SK-N-SH treated with all-trans-retinoic acid at 6 μM for 48 hours (cell line): ENCODE measurements around the gene C5orf22.

Source experiments
- CREB5 ChIP-seq: fragments of 250-450 bp; sonication (Bioruptor Pico); IDR thresholded peaks from 2 replicates; pipeline ENCODE4 v1.5.1; 2020; ENCODE audit warnings: low read depth, mild to moderate bottlenecking, moderate library complexity
- ISL1 ChIP-seq: fragments of 250-450 bp; sonication (Bioruptor Pico); IDR thresholded peaks from 2 replicates; pipeline ENCODE4 v2.1.2; 2022; ENCODE audit warnings: mild to moderate bottlenecking, moderate library complexity
- PATZ1 ChIP-seq: fragments of 250-450 bp; sonication (Bioruptor Pico); IDR thresholded peaks from 2 replicates; pipeline ENCODE4 v1.8.0; 2020; ENCODE audit warnings: mild to moderate bottlenecking, moderate library complexity, borderline replicate concordance
- RARB ChIP-seq: fragments of 250-450 bp; sonication (Bioruptor Pico); IDR thresholded peaks from 2 replicates; pipeline ENCODE4 v1.8.0; 2021; ENCODE audit warnings: mild to moderate bottlenecking, moderate library complexity
- SNAI2 ChIP-seq: fragments of 250-450 bp; sonication (Bioruptor Pico); IDR thresholded peaks from 2 replicates; pipeline ENCODE4 v1.5.0; 2020; ENCODE audit warnings: mild to moderate bottlenecking, moderate library complexity
- TOX ChIP-seq: fragments of 250-450 bp; sonication (Bioruptor Pico); IDR thresholded peaks from 2 replicates; pipeline ENCODE4 v1.8.0; 2021; ENCODE audit warnings: mild to moderate bottlenecking, moderate library complexity, borderline replicate concordance
- ZFP3 ChIP-seq: fragments of 250-450 bp; sonication (Bioruptor Pico); IDR thresholded peaks from 2 replicates; pipeline ENCODE4 v1.5.0; 2020; ENCODE audit warnings: mild to moderate bottlenecking, moderate library complexity
- ZNF565 ChIP-seq: fragments of 450-650 bp; formaldehyde crosslinking; conservative IDR thresholded peaks from 2 replicates; pipeline ENCODE4 v1.5.0; 2020; ENCODE audit warnings: low read depth, mild to moderate bottlenecking, moderate library complexity

GRCh38 chr5:31496891-31497290 lies 35.2 kb upstream of the C5orf22 start:
- no peak for TF ChIP-seq CREB5
- TF ChIP-seq ZNF565 (CRISPR knock-in tag): no peak
- TF ChIP-seq SNAI2: no peak
- TF ChIP-seq RARB (CRISPR knock-in tag): no peak
- no peak for TF ChIP-seq TOX (CRISPR knock-in tag)
- no peak for TF ChIP-seq ISL1
- TF ChIP-seq ZFP3 (CRISPR knock-in tag): no peak
- no peak for TF ChIP-seq PATZ1
